SK-N-SH (cell line): ENCODE measurements around the gene ZNF121. TPM values are rescaled to one million over a fixed set of nuclear protein-coding genes. Genes with fewer than 3 reads are reported as not detected.

ENCODE experiments used
- CTCF ChIA-PET: fragments of 300-600, 350-600 bp; formaldehyde crosslinking; extraction: SDS; loops from one replicate; lab custom pipeline; 2021; lab: Yijun Ruan, JAX
- POLR2A ChIA-PET: fragments of 350-600 bp; sonication (Branson Sonifier 250); formaldehyde crosslinking; extraction: SDS; loops from one replicate; lab custom pipeline; 2020; ENCODE audit warnings: antibody characterized with exemption, inconsistent platforms; lab: Yijun Ruan, JAX
- DNase-seq: peaks from one replicate; pipeline ENCODE4 v3.0.0; 2012
- H2AFZ ChIP-seq: fragments of 200-600 bp; sonication (generic); 2 replicates; pipeline ENCODE4 v1.8.1; 2016; ENCODE audit warnings: antibody characterized with exemption, mild to moderate bottlenecking, low read depth
- H3F3A ChIP-seq: fragments of 200-600 bp; sonication (generic); replicated peaks from 2 replicates; pipeline ENCODE3; 2016; ENCODE audit warnings: antibody characterized with exemption, mild to moderate bottlenecking; ENCODE audit not compliant: insufficient read depth
- H3K27ac ChIP-seq, 2 experiments: fragments of 200-500 bp in 1 of 2; fragments of 200-600 bp in 1 of 2; sonication (Bioruptor generic) in 1 of 2; sonication (generic), shearing (Covaris generic) in 1 of 2; 2 replicates each; pipeline versions ENCODE4 v1.5.1 to v1.6.1; 2014 to 2016; ENCODE audit warnings: low read depth in 2 of 2, inconsistent platforms in 1 of 2, low read length in 1 of 2, mild to moderate bottlenecking in 1 of 2, mixed read lengths in 1 of 2
- H3K27me3 ChIP-seq: fragments of 200-600 bp; sonication (generic), shearing (Covaris generic); 2 replicates; pipeline ENCODE4 v1.6.1; 2016; ENCODE audit warnings: mixed run types; ENCODE audit not compliant: insufficient read depth
- H3K36me3 ChIP-seq, 2 experiments: fragments of 200-500 bp in 1 of 2; fragments of 200-600 bp in 1 of 2; sonication (Bioruptor generic) in 1 of 2; sonication (generic) in 1 of 2; replicated peaks in 1 of 2; 2 replicates each; pipeline versions ENCODE3 to v1.5.1; 2014 to 2016; ENCODE audit warnings: low read length in 1 of 2, mild to moderate bottlenecking in 1 of 2; ENCODE audit not compliant: insufficient read depth in 2 of 2, control insufficient read depth in 1 of 2
- H3K4me1 ChIP-seq, 2 experiments: fragments of 200-500 bp in 1 of 2; fragments of 200-600 bp in 1 of 2; sonication (Bioruptor generic) in 1 of 2; sonication (generic), shearing (Covaris generic) in 1 of 2; 2 replicates each; pipeline versions ENCODE4 v1.5.1 to v1.6.1; 2014 to 2016; ENCODE audit warnings: low read depth in 1 of 2, low read length in 1 of 2, mixed run types in 1 of 2; ENCODE audit not compliant: insufficient read depth in 2 of 2, control insufficient read depth in 1 of 2
- H3K4me2 ChIP-seq: fragments of 200-600 bp; sonication (generic), shearing (Covaris generic); 2 replicates; pipeline ENCODE4 v1.6.1; 2017; ENCODE audit warnings: mixed run types
- H3K4me3 ChIP-seq, 2 experiments: fragments of 200-500 bp in 1 of 2; fragments of 200-600 bp in 1 of 2; sonication (Bioruptor generic) in 1 of 2; sonication (generic), shearing (Covaris generic) in 1 of 2; 2 replicates each; pipeline versions ENCODE4 v1.5.1 to v1.8.1; 2014 to 2016; ENCODE audit warnings: low read depth in 2 of 2, inconsistent platforms in 1 of 2, low read length in 1 of 2, mild to moderate bottlenecking in 1 of 2, mixed read lengths in 1 of 2, moderate library complexity in 1 of 2
- H3K79me2 ChIP-seq: fragments of 200-600 bp; sonication (generic); 2 replicates; pipeline ENCODE4 v1.8.1; 2017; ENCODE audit warnings: mild to moderate bottlenecking; ENCODE audit not compliant: insufficient read depth
- H3K9ac ChIP-seq: fragments of 200-600 bp; sonication (generic); 2 replicates; pipeline ENCODE4 v1.6.1; 2017; ENCODE audit warnings: mixed run types
- H3K9me2 ChIP-seq: fragments of 200-600 bp; sonication (generic); 2 replicates; pipeline ENCODE4 v1.6.1; 2017; ENCODE audit warnings: mixed run types
- H3K9me3 ChIP-seq: fragments of 200-600 bp; sonication (generic); 2 replicates; pipeline ENCODE4 v1.6.1; 2017; ENCODE audit warnings: mixed run types, mild to moderate bottlenecking, moderate library complexity
- H4K20me1 ChIP-seq: fragments of 200-600 bp; sonication (generic); 2 replicates; pipeline ENCODE4 v1.6.1; 2017; ENCODE audit warnings: mild to moderate bottlenecking, mixed run types; ENCODE audit not compliant: insufficient read depth
- CTCF ChIP-seq: fragments of 200-600 bp; sonication (generic); IDR thresholded peaks from 2 replicates; pipeline ENCODE4 v1.6.1; 2017; ENCODE audit warnings: antibody characterized with exemption, mild to moderate bottlenecking, moderate library complexity
- ELF1 ChIP-seq: IDR thresholded peaks from 2 replicates; pipeline ENCODE4 v1.4.0; 2012
- EZH2phosphoT487 ChIP-seq: fragments of 200-600 bp; sonication (generic); IDR thresholded peaks from 2 replicates; pipeline ENCODE4 v1.6.1; 2017; ENCODE audit warnings: low read depth, mixed run types, mild to moderate bottlenecking, antibody characterized with exemption, moderate library complexity, borderline replicate concordance
- FOSL2 ChIP-seq: IDR thresholded peaks from 2 replicates; pipeline ENCODE4 v1.4.0; 2012; ENCODE audit warnings: low read depth, mild to moderate bottlenecking, moderate library complexity, borderline replicate concordance
- FOXJ3 ChIP-seq: sonication (generic); formaldehyde crosslinking; IDR thresholded peaks from 2 replicates; pipeline ENCODE4 v1.5.1; 2020; ENCODE audit warnings: mild to moderate bottlenecking, missing genetic modification reagents
- FOXM1 ChIP-seq: IDR thresholded peaks from 2 replicates; pipeline ENCODE4 v1.4.0; 2012; ENCODE audit warnings: low read depth, mild to moderate bottlenecking
- GABPA ChIP-seq: IDR thresholded peaks from 2 replicates; pipeline ENCODE4 v1.4.0; 2012; ENCODE audit warnings: low read depth, mild to moderate bottlenecking
- GATA2 ChIP-seq: sonication (generic); formaldehyde crosslinking; IDR thresholded peaks from 2 replicates; pipeline ENCODE4 v1.5.0; 2020; ENCODE audit warnings: mild to moderate bottlenecking, missing genetic modification reagents
- IRF3 ChIP-seq: fragments of 150-350 bp; IDR thresholded peaks from 2 replicates; pipeline ENCODE4 v1.6.1; 2016; ENCODE audit warnings: mild to moderate bottlenecking, low read depth, low read length
- JUND ChIP-seq: IDR thresholded peaks from 2 replicates; pipeline ENCODE4 v1.4.0; 2012
- MEF2A ChIP-seq: IDR thresholded peaks from 2 replicates; pipeline ENCODE4 v1.4.0; 2012; ENCODE audit warnings: low read depth, borderline replicate concordance
- NFIC ChIP-seq: IDR thresholded peaks from 2 replicates; pipeline ENCODE4 v1.4.0; 2012; ENCODE audit warnings: borderline replicate concordance
- PBX3 ChIP-seq: IDR thresholded peaks from 2 replicates; pipeline ENCODE4; 2012
- RCOR1 ChIP-seq: fragments of 150-350 bp; IDR thresholded peaks from 2 replicates; pipeline ENCODE4 v1.6.1; 2017; ENCODE audit warnings: antibody characterized with exemption, low read length
- REST ChIP-seq: IDR thresholded peaks from 2 replicates; pipeline ENCODE4 v1.6.1; 2012; ENCODE audit warnings: mild to moderate bottlenecking, low read depth, low read length, moderate library complexity
- RXRA ChIP-seq: IDR thresholded peaks from 2 replicates; pipeline ENCODE4 v1.4.0; 2012; ENCODE audit warnings: low read depth, mild to moderate bottlenecking, borderline replicate concordance
- SIN3A ChIP-seq: IDR thresholded peaks from 2 replicates; pipeline ENCODE4 v1.6.1; 2012; ENCODE audit warnings: low read depth, mild to moderate bottlenecking, low read length, moderate library complexity, borderline replicate concordance
- TEAD4 ChIP-seq: IDR thresholded peaks from 2 replicates; pipeline ENCODE4 v1.4.0; 2012; ENCODE audit warnings: mild to moderate bottlenecking, borderline replicate concordance; ENCODE audit not compliant: insufficient read depth
- YY1 ChIP-seq: IDR thresholded peaks from 2 replicates; pipeline ENCODE4 v1.4.0; 2012; ENCODE audit warnings: low read depth, mild to moderate bottlenecking
- WGBS: methylation state at CpG from one replicate; pipeline ENCODE4 v1.1.6; 2017; ENCODE audit warnings: low lambda C conversion rate; 5-methylcytosine and 5-hydroxymethylcytosine counted together
- polyA plus RNA-seq, 3 experiments: library from polyadenylated mRNA; depleted of rRNA; stranded (reverse); fragments of >200 nt; gene quantifications; 2 replicates each; pipeline ENCODE4 v1.2.3, GENCODE V29; 2012

Gene ZNF121
- polyA plus RNA-seq, 1 of the 3 experiments (the other 2 are of a cell fraction): 1.8 TPM

- H3F3A ChIP-seq: no peaks in the 10 kb centered on the region
- H3K9me3 ChIP-seq: peaks cover 8% of the 10 kb centered on the region; the same call in 1 of the 2 replicates
- no peak overlapping the region for H3K4me3 ChIP-seq
- H3K9me2 ChIP-seq: no peaks in the 10 kb centered on the region
- no peaks in the 10 kb centered on the region for H3K36me3 ChIP-seq
- WGBS: 73% methylated on average over 6 of the region's 7 CpGs
- no peak for TF ChIP-seq FOXJ3 (CRISPR knock-in tag)
- no peak for TF ChIP-seq YY1
- TF ChIP-seq GABPA: no peak
- TF ChIP-seq JUND: no peak
- no peak for TF ChIP-seq ELF1
- H3K4me1 ChIP-seq: no peaks in the 10 kb centered on the region
- H2AFZ ChIP-seq: no peak overlapping the region
- H3K4me2 ChIP-seq: no peak overlapping the region
- CTCF ChIA-PET: no interaction called here
- POLR2A ChIA-PET: no interaction called here
- DNase-seq: no peak
- no peak overlapping the region for H3K27ac ChIP-seq
- no peaks in the 10 kb centered on the region for H3K27me3 ChIP-seq
- no peaks in the 10 kb centered on the region for H4K20me1 ChIP-seq
- H3K79me2 ChIP-seq: no peaks in the 10 kb centered on the region
- H3K9ac ChIP-seq: no peak overlapping the region
Measured at GRCh38 chr19:9552536-9553274, 31.6 kb downstream of the ZNF121 start.

- WGBS: 57% methylated on average over 2 of the region's 11 CpGs
Measured at GRCh38 chr19:9547870-9548269, 36.4 kb downstream of the ZNF121 start.

More at GRCh38 chr19:9547870-9548269, 36.4 kb downstream of the ZNF121 start:
- Histone ChIP-seq H3K9me2 (no peaks in the 10 kb centered on the region), H3K36me3 (no peaks in the 10 kb centered on the region), H3K4me1 (no peaks in the 10 kb centered on the region), H3K9me3 (peaks cover 5% of the 10 kb centered on the region; the same call in 1 of the 2 replicates), H4K20me1 (no peaks in the 10 kb centered on the region), H3K4me3 (no peak overlapping the region), H3K79me2 (no peaks in the 10 kb centered on the region), H3K27me3 (no peaks in the 10 kb centered on the region), H3K27ac (no peak overlapping the region), H2AFZ (no peak overlapping the region), H3K9ac (no peak overlapping the region), H3K4me2 (no peak overlapping the region), H3F3A (no peaks in the 10 kb centered on the region)
- TF ChIP-seq REST: no peak
- no peak for TF ChIP-seq MEF2A
- TF ChIP-seq FOSL2: no peak
- no peak for TF ChIP-seq TEAD4
- TF ChIP-seq PBX3: no peak
- no peak for TF ChIP-seq RXRA
- no peak for TF ChIP-seq FOXJ3 (CRISPR knock-in tag)
- TF ChIP-seq FOXM1: no peak
- TF ChIP-seq EZH2phosphoT487: no peak
- TF ChIP-seq IRF3: no peak
- no peak for TF ChIP-seq NFIC
- TF ChIP-seq CTCF: no peak
- no peak for TF ChIP-seq GATA2
- no peak for TF ChIP-seq RCOR1
- no peak for TF ChIP-seq SIN3A
- ChIA-PET CTCF (no interaction called here), POLR2A (no interaction called here)
- no peak for DNase-seq
